ENCODE data around the gene AMPD2.

Gene AMPD2

GRCh38 chr1:109615879-109616278 is 3.8 kb upstream of the AMPD2 start:
- no peak overlapping the region for H3K27ac ChIP-seq
- TF ChIP-seq CTCF (IDR thresholded peaks at IDR 0.05): no peak
- no peak for TF ChIP-seq ZFX (IDR thresholded peaks at IDR 0.05; ENCODE audit: borderline replicate concordance)

GRCh38 chr1:109616391-109616790 is 3.2 kb upstream of the AMPD2 start:
- H3K27ac ChIP-seq: no peak overlapping the region
- no peak for TF ChIP-seq CTCF (IDR thresholded peaks at IDR 0.05)
- no peak for TF ChIP-seq ZFX (IDR thresholded peaks at IDR 0.05; ENCODE audit: borderline replicate concordance)

- no peak for TF ChIP-seq CTCF (IDR thresholded peaks at IDR 0.05)
- no peak for TF ChIP-seq ZFX (IDR thresholded peaks at IDR 0.05; ENCODE audit: borderline replicate concordance)
- H3K27ac ChIP-seq: no peak overlapping the region
These were observed 2.3 kb upstream of the AMPD2 start for GRCh38 chr1:109617291-109617801.

GRCh38 chr1:109618661-109619575 is 719 bp upstream of the AMPD2 start:
- H3K27ac ChIP-seq: peak overlapping the region; percentile 84
- TF ChIP-seq ZFX (IDR thresholded peaks at IDR 0.05; ENCODE audit: borderline replicate concordance) (no peak), CTCF (IDR thresholded peaks at IDR 0.05) (no peak)

GRCh38 chr1:109620401-109620791 is 759 bp downstream of the AMPD2 start:
- no peak for TF ChIP-seq CTCF (IDR thresholded peaks at IDR 0.05)
- TF ChIP-seq ZFX (IDR thresholded peaks at IDR 0.05; ENCODE audit: borderline replicate concordance): no peak
- peak overlapping the region; percentile 84 for H3K27ac ChIP-seq

- peak overlapping the region; percentile 84 for H3K27ac ChIP-seq
- TF ChIP-seq CTCF (IDR thresholded peaks at IDR 0.05) (no peak), ZFX (IDR thresholded peaks at IDR 0.05; ENCODE audit: borderline replicate concordance) (no peak)
These were observed 1.2 kb downstream of the AMPD2 start for GRCh38 chr1:109620841-109621286.

Data from 22Rv1 (cell line).